GM21576 (cell line): ENCODE results near the gene DCN.

ENCODE experiments used
- ATAC-seq: cut with Tn5 transposase; IDR thresholded peaks from one replicate; pipeline ENCODE4 v1.9.1; 2021; ENCODE audit warnings: mild to moderate bottlenecking, moderate library complexity; ENCODE audit not compliant: unreplicated experiment

Gene DCN

GRCh38 chr12:91140026-91140931 is 42.3 kb downstream of the DCN start:
- ATAC-seq, result no peak

- ATAC-seq, result no peak
Observed at GRCh38 chr12:91139286-91139685, 43.3 kb downstream of the DCN start.

GRCh38 chr12:91138337-91138920 is 44.2 kb downstream of the DCN start:
- ATAC-seq, result no peak

GRCh38 chr12:91133871-91134270 is 48.7 kb downstream of the DCN start:
- no peak for ATAC-seq

- ATAC-seq, result no peak
Observed at GRCh38 chr12:91129662-91130362, 52.8 kb downstream of the DCN start.

GRCh38 chr12:91127751-91128150 is 54.9 kb downstream of the DCN start:
- no peak for ATAC-seq

GRCh38 chr12:91127306-91127705 is 55.3 kb downstream of the DCN start:
- no peak for ATAC-seq

- no peak for ATAC-seq
Observed at GRCh38 chr12:91126516-91126915, 56.1 kb downstream of the DCN start.

GRCh38 chr12:91123236-91123916 is 59.2 kb downstream of the DCN start:
- ATAC-seq, result no peak

GRCh38 chr12:91120781-91121180 is 61.8 kb downstream of the DCN start:
- no peak for ATAC-seq

GRCh38 chr12:91119089-91119488 is 63.5 kb downstream of the DCN start:
- ATAC-seq, result no peak

- no peak for ATAC-seq
Observed at GRCh38 chr12:91113621-91114020, 69.0 kb downstream of the DCN start.

- ATAC-seq, result no peak
Observed at GRCh38 chr12:91111366-91112325, 71.0 kb downstream of the DCN start, which contains the start of gene LUM. Gene LUM, minus strand, starts transcription at chr12:91111494. Its CDS starts 2,515 bp downstream, at chr12:91108979.

GRCh38 chr12:91110311-91110924 is 72.2 kb downstream of the DCN start:
- no peak for ATAC-seq

GRCh38 chr12:91109581-91110310 is 72.9 kb downstream of the DCN start:
- no peak for ATAC-seq

- peak; percentile 66 for ATAC-seq
Observed at GRCh38 chr12:91109148-91109564, 73.5 kb downstream of the DCN start.

GRCh38 chr12:91108196-91108755 is 74.3 kb downstream of the DCN start:
- no peak for ATAC-seq

- no peak for ATAC-seq
Observed at GRCh38 chr12:91106283-91106682, 76.3 kb downstream of the DCN start.
